BJ (cell line): Measurements from ENCODE around the gene CTLA4. TPM values are rescaled to one million over a fixed set of nuclear protein-coding genes. Genes with fewer than 3 reads are reported as not detected.

Experiments
- CTCF ChIA-PET: fragments of 350-600 bp; formaldehyde crosslinking; extraction: SDS; loops from one replicate; lab custom pipeline; 2021; ENCODE audit warnings: antibody characterized with exemption, inconsistent platforms; lab: Yijun Ruan, JAX
- POLR2A ChIA-PET: fragments of 300-600 bp; sonication (Branson Sonifier 250); formaldehyde crosslinking; extraction: SDS; loops from one replicate; lab custom pipeline; 2021; ENCODE audit warnings: antibody characterized with exemption; lab: Charles Lee
- DNase-seq: peaks from one replicate; pipeline ENCODE4 v3.0.0-alpha.2; 2011; ENCODE audit warnings: low read depth
- H3K27me3 ChIP-seq: 2 replicates; pipeline ENCODE4 v1.6.0; 2011; ENCODE audit warnings: low read length; ENCODE audit not compliant: control insufficient read depth, insufficient read depth
- H3K36me3 ChIP-seq: 2 replicates; pipeline ENCODE4 v1.5.1; 2011; ENCODE audit warnings: low read length; ENCODE audit not compliant: control insufficient read depth, insufficient read depth
- H3K4me3 ChIP-seq: 2 replicates; pipeline ENCODE4 v1.5.1; 2011; ENCODE audit warnings: low read depth, mild to moderate bottlenecking, control low read depth, low read length
- polyA minus RNA-seq: library from RNA; depleted of rRNA, polyadenylated mRNA; stranded (reverse); fragments of >200 nt; gene quantifications from 2 replicates; pipeline ENCODE4 v1.2.3, GENCODE V29; 2011; rRNA and poly(A)+ RNA removed
- polyA plus RNA-seq: library from polyadenylated mRNA; depleted of rRNA; stranded (reverse); fragments of >200 nt; gene quantifications from 2 replicates; pipeline ENCODE4 v1.2.3, GENCODE V29; 2011; rRNA removed
- TF ChIP-seq, protein P1 (sequence below): IDR thresholded peaks from 2 replicates; pipeline ENCODE4 v1.5.1; 2011; ENCODE audit warnings: low read depth, mild to moderate bottlenecking, control low read depth, inconsistent platforms, low read length, moderate library complexity; ENCODE audit not compliant: insufficient read depth

The CTLA4 gene
- polyA plus RNA-seq: not detected in 2 replicates
- polyA minus RNA-seq: not detected in 2 replicates

DNA sequence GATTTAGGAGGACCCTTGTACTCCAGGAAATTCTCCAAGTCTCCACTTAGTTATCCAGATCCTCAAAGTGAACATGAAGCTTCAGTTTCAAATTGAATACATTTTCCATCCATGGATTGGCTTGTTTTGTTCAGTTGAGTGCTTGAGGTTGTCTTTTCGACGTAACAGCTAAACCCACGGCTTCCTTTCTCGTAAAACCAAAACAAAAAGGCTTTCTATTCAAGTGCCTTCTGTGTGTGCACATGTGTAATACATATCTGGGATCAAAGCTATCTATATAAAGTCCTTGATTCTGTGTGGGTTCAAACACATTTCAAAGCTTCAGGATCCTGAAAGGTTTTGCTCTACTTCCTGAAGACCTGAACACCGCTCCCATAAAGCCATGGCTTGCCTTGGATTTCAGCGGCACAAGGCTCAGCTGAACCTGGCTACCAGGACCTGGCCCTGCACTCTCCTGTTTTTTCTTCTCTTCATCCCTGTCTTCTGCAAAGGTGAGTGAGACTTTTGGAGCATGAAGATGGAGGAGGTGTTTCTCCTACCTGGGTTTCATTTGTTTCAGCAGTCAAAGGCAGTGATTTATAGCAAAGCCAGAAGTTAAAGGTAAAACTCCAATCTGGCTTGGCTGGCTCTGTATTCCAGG is at the start of gene CTLA4:
Gene CTLA4, plus strand, starts transcription at position 211 of the 640 bp plus-strand sequence. Its CDS starts 172 bp downstream, at position 383.
- Histone ChIP-seq H3K4me3 (no peak within 1 kb of the TSS), H3K27me3 (peaks cover 3% of the 10 kb centered on the region; the same call in 1 of the 2 replicates), H3K36me3 (no peaks in the 10 kb centered on the region)
- TF ChIP-seq, protein P1, sequence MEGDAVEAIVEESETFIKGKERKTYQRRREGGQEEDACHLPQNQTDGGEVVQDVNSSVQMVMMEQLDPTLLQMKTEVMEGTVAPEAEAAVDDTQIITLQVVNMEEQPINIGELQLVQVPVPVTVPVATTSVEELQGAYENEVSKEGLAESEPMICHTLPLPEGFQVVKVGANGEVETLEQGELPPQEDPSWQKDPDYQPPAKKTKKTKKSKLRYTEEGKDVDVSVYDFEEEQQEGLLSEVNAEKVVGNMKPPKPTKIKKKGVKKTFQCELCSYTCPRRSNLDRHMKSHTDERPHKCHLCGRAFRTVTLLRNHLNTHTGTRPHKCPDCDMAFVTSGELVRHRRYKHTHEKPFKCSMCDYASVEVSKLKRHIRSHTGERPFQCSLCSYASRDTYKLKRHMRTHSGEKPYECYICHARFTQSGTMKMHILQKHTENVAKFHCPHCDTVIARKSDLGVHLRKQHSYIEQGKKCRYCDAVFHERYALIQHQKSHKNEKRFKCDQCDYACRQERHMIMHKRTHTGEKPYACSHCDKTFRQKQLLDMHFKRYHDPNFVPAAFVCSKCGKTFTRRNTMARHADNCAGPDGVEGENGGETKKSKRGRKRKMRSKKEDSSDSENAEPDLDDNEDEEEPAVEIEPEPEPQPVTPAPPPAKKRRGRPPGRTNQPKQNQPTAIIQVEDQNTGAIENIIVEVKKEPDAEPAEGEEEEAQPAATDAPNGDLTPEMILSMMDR: no peak
- ChIA-PET CTCF (no interaction called here), POLR2A (no interaction called here)
- no peak for DNase-seq

DNA sequence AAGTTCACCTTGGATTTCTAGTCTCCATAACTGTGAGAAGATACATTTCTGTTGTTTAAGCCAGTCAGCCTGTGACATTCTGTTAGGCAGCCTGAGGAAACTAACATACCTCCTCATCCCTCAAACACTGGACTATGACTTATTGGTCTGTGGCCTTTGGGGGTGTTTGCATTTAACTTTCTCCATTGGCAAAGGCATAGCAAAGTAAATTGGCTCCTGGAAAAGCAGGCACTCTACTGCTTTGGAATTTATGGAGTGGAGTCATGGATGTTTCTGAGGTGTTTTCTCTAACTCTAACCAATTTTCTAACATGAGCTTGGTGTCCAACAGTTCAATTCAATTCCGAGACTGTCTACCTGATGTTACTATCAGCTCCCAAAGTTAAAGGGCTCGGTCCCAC is 48.9 kb upstream of the CTLA4 start:
- TF ChIP-seq, protein P1: no peak
- H3K27me3 ChIP-seq: no peaks in the 10 kb centered on the region; the same call in 1 of the 2 replicates
- no peak overlapping the region for H3K4me3 ChIP-seq
- POLR2A ChIA-PET: no interaction called here
- DNase-seq: no peak
- CTCF ChIA-PET: no interaction called here
- H3K36me3 ChIP-seq: no peaks in the 10 kb centered on the region

DNA sequence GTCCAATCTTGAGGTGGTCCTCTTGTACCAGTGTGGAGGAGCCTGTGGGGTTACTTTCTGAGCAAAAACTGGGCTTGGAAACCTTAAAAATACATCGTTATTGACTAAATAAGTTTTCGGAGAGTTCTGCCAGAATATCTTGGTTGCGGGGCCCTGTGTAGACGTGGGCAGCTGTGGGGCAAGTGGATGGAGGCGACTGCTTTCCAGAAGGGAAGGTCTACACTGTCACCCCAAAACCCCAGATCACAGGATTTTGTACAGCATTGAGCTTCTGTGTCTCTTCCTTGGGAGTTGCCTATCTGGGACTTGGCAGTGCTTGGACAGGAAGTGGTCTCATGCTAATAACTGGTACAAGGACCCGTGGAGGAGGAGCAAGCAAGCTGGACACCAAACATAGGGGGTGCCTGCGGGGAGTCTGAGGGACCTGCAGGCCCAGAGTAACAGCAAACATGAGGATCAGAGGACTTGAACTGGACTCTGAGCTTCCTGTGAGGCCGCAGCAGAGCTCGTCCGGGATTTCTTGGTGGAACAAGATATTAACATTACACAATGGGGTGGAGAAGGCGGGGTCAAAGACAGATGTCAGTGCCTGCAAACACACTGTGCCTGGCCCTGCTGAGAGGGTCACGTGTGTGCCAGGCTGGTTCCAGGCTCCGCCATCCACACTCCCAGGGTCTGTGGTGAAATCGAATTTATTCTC is 48.0 kb upstream of the CTLA4 start:
- ChIA-PET POLR2A (no interaction called here), CTCF (interaction anchor here (1.1 kb wide), 1 partner anchor 595 kb away, joined by 3 read pairs; no protein-coding TSS in a partner anchor)
- Histone ChIP-seq H3K36me3 (no peaks in the 10 kb centered on the region), H3K27me3 (no peaks in the 10 kb centered on the region; the same call in 1 of the 2 replicates), H3K4me3 (no peak overlapping the region)
- TF ChIP-seq, protein P1: no peak
- DNase-seq: no peak

DNA sequence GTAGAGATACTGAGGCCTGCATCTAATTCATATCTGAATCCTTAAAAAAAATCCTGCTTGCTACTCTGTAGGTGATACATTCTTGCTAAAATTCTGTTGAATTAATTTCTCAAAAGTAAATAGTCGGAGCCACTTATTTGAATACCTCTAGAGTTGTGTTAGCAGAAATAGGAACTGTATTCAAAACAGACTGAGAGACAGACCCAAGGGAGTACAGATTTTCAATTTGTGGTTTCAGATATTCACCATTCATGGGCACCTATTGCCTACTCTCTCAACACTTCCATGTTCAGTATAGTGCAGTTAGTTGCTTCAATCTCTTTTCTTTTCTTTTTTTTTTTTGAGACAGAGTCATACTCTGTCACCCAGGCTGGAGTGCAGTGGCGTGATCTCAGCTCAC is 46.6 kb upstream of the CTLA4 start:
- ChIA-PET CTCF (interaction anchor here (0.6 kb wide), 1 partner anchor 1462 kb away, joined by 3 read pairs; no protein-coding TSS in a partner anchor), POLR2A (no interaction called here)
- no peak for DNase-seq
- TF ChIP-seq, protein P1: no peak
- Histone ChIP-seq H3K27me3 (no peaks in the 10 kb centered on the region; the same call in 1 of the 2 replicates), H3K4me3 (no peak overlapping the region), H3K36me3 (no peaks in the 10 kb centered on the region)

DNA sequence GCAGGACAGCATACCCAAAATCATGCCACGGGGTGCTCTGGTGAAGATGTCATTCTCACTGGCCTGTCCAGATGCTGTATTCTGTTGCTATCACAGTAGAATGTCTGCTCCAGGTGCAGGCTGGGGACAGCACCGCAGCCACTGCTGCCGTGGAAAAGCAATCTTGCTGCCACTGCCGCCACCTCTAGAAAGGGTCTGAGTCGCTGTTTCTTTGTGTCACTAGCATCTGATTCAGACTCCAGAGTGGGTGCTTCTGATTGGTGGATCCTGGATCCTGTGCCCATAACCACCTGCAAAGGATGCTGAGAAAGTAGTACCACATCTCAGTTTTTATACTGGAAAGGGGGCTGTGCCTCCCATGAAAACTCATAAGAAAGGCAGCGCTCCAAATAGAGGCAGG is 45.3 kb upstream of the CTLA4 start:
- H3K27me3 ChIP-seq: no peaks in the 10 kb centered on the region; the same call in 1 of the 2 replicates
- ChIA-PET POLR2A (no interaction called here), CTCF (interaction anchor here (0.5 to 0.8 kb wide), 2 partner anchors 236 to 356 kb away, joined by 3 read pairs; no protein-coding TSS in a partner anchor)
- no peak overlapping the region for H3K4me3 ChIP-seq
- H3K36me3 ChIP-seq: no peaks in the 10 kb centered on the region
- DNase-seq: no peak
- TF ChIP-seq, protein P1: no peak
